Suppressor macrophage treated with lipopolysaccharide for 1 hour (primary cell): ENCODE data around the gene ZFYVE27.
A peak's percentile ranks its signal among the peaks of the same experiment; 100 is the strongest.

ENCODE experiments used
- DNase-seq, 3 donors: peaks; one replicate each; pipeline ENCODE4 v3.0.0-alpha.2; 2020 to 2022

Gene ZFYVE27

GRCh38 chr10:97744405-97745035 lies 7.6 kb downstream of the ZFYVE27 start:
- DNase-seq = peak in 1 of 3 donors; percentile 5

- peak in 1 of 3 donors; percentile 11 for DNase-seq
Measured at GRCh38 chr10:97747573-97747972, 10.6 kb downstream of the ZFYVE27 start.

GRCh38 chr10:97748116-97748515 lies 11.2 kb downstream of the ZFYVE27 start:
- peak in 1 of 3 donors; percentile 1 for DNase-seq

- no peak for DNase-seq
Measured at GRCh38 chr10:97752956-97753355, 16.0 kb downstream of the ZFYVE27 start.

- no peak for DNase-seq
Measured at GRCh38 chr10:97754726-97755125, 17.8 kb downstream of the ZFYVE27 start.

GRCh38 chr10:97755718-97756117 lies 18.8 kb downstream of the ZFYVE27 start:
- DNase-seq = no peak

- no peak for DNase-seq
Measured at GRCh38 chr10:97757471-97757870, 20.5 kb downstream of the ZFYVE27 start.

- peak; percentile 69 to 80 (median 69) for DNase-seq
Measured at GRCh38 chr10:97759158-97759887, 22.4 kb downstream of the ZFYVE27 start.

- DNase-seq = no peak
Measured at GRCh38 chr10:97759946-97760345, 23.0 kb downstream of the ZFYVE27 start.

- DNase-seq = no peak
Measured at GRCh38 chr10:97760461-97761257, 23.7 kb downstream of the ZFYVE27 start.

GRCh38 chr10:97761331-97761865 lies 24.5 kb downstream of the ZFYVE27 start:
- no peak for DNase-seq

- DNase-seq = no peak
Measured at GRCh38 chr10:97762056-97762455, 25.1 kb downstream of the ZFYVE27 start.

- DNase-seq = no peak
Measured at GRCh38 chr10:97762816-97763215, 25.9 kb downstream of the ZFYVE27 start.

- no peak for DNase-seq
Measured at GRCh38 chr10:97763411-97763810, 26.5 kb downstream of the ZFYVE27 start.

- DNase-seq = no peak
Measured at GRCh38 chr10:97763947-97764346, 27.0 kb downstream of the ZFYVE27 start.

GRCh38 chr10:97764519-97764931 lies 27.6 kb downstream of the ZFYVE27 start:
- DNase-seq = no peak

GRCh38 chr10:97765201-97765600 lies 28.3 kb downstream of the ZFYVE27 start:
- no peak for DNase-seq

- no peak for DNase-seq
Measured at GRCh38 chr10:97766106-97766810, 29.3 kb downstream of the ZFYVE27 start.

- DNase-seq = no peak
Measured at GRCh38 chr10:97766996-97767924, 30.3 kb downstream of the ZFYVE27 start.

GRCh38 chr10:97768322-97769315 lies 31.7 kb downstream of the ZFYVE27 start:
- no peak for DNase-seq
